C4-2B (cell line): ENCODE data around the gene CBLIF.

ENCODE experiments used
- ZFX ChIP-seq: fragments of 450-650 bp; IDR thresholded peaks from 2 replicates; pipeline ENCODE4 v1.6.1; 2017
- TF ChIP-seq, protein P1 (sequence below): fragments of 450-650 bp; conservative IDR thresholded peaks from 2 replicates; pipeline ENCODE4 v1.5.1; 2017; ENCODE audit warnings: mild to moderate bottlenecking

DNA sequence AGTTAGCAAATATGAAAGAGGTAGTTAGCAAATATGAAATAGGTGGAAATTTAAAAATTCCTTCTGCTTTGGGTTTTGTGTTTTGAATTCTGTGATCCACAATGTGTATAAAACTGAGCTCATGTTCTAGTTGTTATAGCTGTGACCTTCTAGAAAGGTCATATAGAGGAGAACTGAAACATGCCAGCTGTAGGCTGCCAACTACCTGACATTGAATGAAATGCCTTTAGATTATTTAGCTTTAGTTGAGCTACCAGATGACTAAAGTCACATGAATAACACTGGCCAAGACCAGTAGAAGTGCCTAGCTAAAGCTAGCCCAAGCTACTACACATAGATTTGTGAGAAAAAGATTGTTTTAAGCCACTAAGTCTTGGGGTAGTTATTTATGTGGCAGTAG is 26.8 kb upstream of the CBLIF start:
- TF ChIP-seq, protein P1, sequence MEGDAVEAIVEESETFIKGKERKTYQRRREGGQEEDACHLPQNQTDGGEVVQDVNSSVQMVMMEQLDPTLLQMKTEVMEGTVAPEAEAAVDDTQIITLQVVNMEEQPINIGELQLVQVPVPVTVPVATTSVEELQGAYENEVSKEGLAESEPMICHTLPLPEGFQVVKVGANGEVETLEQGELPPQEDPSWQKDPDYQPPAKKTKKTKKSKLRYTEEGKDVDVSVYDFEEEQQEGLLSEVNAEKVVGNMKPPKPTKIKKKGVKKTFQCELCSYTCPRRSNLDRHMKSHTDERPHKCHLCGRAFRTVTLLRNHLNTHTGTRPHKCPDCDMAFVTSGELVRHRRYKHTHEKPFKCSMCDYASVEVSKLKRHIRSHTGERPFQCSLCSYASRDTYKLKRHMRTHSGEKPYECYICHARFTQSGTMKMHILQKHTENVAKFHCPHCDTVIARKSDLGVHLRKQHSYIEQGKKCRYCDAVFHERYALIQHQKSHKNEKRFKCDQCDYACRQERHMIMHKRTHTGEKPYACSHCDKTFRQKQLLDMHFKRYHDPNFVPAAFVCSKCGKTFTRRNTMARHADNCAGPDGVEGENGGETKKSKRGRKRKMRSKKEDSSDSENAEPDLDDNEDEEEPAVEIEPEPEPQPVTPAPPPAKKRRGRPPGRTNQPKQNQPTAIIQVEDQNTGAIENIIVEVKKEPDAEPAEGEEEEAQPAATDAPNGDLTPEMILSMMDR: no peak
- no peak for TF ChIP-seq ZFX
